ENCODE data around the gene AQP10. TPM values are rescaled to one million over a fixed set of nuclear protein-coding genes. Genes with fewer than 3 reads are reported as not detected.

Gene AQP10
- polyA plus RNA-seq, 1 donor (not counting 4 experiments of a cell fraction or from before 2014, with no cell fraction given), result 0.85 TPM

DNA sequence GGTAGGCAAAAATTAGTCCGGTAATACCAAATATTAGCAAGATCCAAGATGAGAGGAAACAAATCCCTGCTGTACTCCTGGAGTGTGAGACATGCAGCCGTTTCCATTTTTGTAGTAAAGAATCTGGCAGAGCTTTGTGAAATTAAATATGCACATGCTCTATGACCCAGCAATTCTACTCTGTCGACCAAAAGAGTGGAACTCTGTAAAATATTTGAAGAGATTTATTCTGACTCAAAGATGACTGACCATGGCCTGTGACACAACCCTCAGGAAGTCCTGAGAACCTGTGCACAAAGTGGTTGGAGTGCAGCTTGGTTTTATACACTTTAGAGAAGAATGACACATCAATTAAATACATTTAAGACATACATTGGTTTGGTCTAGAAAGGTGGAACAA, 32.2 kb upstream of the AQP10 start:
- no peak overlapping the region for H3K4me3 ChIP-seq (ENCODE audit: control insufficient read depth in 2 of 3, extremely low read depth in 1 of 3, insufficient read depth in 2 of 3, low read depth in 1 of 3, low read length in 3 of 3)
- TF ChIP-seq EZH2 (IDR thresholded peaks at IDR 0.05; ENCODE audit: low read length), result no peak
- TF ChIP-seq, protein P1, sequence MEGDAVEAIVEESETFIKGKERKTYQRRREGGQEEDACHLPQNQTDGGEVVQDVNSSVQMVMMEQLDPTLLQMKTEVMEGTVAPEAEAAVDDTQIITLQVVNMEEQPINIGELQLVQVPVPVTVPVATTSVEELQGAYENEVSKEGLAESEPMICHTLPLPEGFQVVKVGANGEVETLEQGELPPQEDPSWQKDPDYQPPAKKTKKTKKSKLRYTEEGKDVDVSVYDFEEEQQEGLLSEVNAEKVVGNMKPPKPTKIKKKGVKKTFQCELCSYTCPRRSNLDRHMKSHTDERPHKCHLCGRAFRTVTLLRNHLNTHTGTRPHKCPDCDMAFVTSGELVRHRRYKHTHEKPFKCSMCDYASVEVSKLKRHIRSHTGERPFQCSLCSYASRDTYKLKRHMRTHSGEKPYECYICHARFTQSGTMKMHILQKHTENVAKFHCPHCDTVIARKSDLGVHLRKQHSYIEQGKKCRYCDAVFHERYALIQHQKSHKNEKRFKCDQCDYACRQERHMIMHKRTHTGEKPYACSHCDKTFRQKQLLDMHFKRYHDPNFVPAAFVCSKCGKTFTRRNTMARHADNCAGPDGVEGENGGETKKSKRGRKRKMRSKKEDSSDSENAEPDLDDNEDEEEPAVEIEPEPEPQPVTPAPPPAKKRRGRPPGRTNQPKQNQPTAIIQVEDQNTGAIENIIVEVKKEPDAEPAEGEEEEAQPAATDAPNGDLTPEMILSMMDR (optimal IDR thresholded peaks at IDR 0.05 in 1 of 3, IDR thresholded peaks at IDR 0.05 in 1 of 3, conservative IDR thresholded peaks at IDR 0.05 in 1 of 3; ENCODE audit: extremely low read depth in 1 of 3, insufficient read depth in 2 of 3, low read length in 3 of 3), result no peak
- H3K79me2 ChIP-seq (ENCODE audit: control insufficient read depth, insufficient read depth, low read length), result no peaks in the 10 kb centered on the region
- H4K20me1 ChIP-seq (ENCODE audit: control insufficient read depth, extremely low read depth, insufficient read depth, low read length), result no peaks in the 10 kb centered on the region
- FAIRE-seq (no peak), DNase-seq (ENCODE audit: low read depth, low spot score) (no peak)
- no peaks in the 10 kb centered on the region for H3K9me1 ChIP-seq (ENCODE audit: control insufficient read depth, extremely low read depth, insufficient read depth, low read length)
- dilution Hi-C loops (cut with MboI; ENCODE audit: extremely low pct_ligation_motif_present, low sequenced_read_pairs), result no loop called here
- no peaks in the 10 kb centered on the region for H3K4me1 ChIP-seq (ENCODE audit: control insufficient read depth, extremely low read depth, insufficient read depth, low read length)
- H2AFZ ChIP-seq (ENCODE audit: control insufficient read depth, low read length), result no peak overlapping the region
- no peaks in the 10 kb centered on the region for H3K9me3 ChIP-seq (ENCODE audit: control insufficient read depth, low read depth, low read length)
- no peak overlapping the region for H3K4me2 ChIP-seq (ENCODE audit: control insufficient read depth, extremely low read depth, insufficient read depth, low read depth, low read length)
- H3K9ac ChIP-seq (ENCODE audit: control insufficient read depth, extremely low read depth, insufficient read depth, low read length), result no peak overlapping the region
- H3K27me3 ChIP-seq (ENCODE audit: control insufficient read depth, extremely low read depth, insufficient read depth, low read length), result no peaks in the 10 kb centered on the region
- no peaks in the 10 kb centered on the region for H3K36me3 ChIP-seq (ENCODE audit: control insufficient read depth in 2 of 2, extremely low read depth in 1 of 2, insufficient read depth in 2 of 2, low read length in 2 of 2)
- no peak overlapping the region for H3K27ac ChIP-seq (ENCODE audit: control insufficient read depth, insufficient read depth, low read length)

GRCh38 chr1:154290921-154291320, 30.0 kb upstream of the AQP10 start:
- Histone ChIP-seq H3K4me3 (ENCODE audit: control insufficient read depth in 2 of 3, extremely low read depth in 1 of 3, insufficient read depth in 2 of 3, low read depth in 1 of 3, low read length in 3 of 3) (no peak overlapping the region), H3K79me2 (ENCODE audit: control insufficient read depth, insufficient read depth, low read length) (no peaks in the 10 kb centered on the region), H3K36me3 (ENCODE audit: control insufficient read depth in 2 of 2, extremely low read depth in 1 of 2, insufficient read depth in 2 of 2, low read length in 2 of 2) (no peaks in the 10 kb centered on the region), H3K9ac (ENCODE audit: control insufficient read depth, extremely low read depth, insufficient read depth, low read length) (no peak overlapping the region), H3K9me1 (ENCODE audit: control insufficient read depth, extremely low read depth, insufficient read depth, low read length) (no peaks in the 10 kb centered on the region), H4K20me1 (ENCODE audit: control insufficient read depth, extremely low read depth, insufficient read depth, low read length) (no peaks in the 10 kb centered on the region), H3K4me2 (ENCODE audit: control insufficient read depth, extremely low read depth, insufficient read depth, low read depth, low read length) (no peak overlapping the region), H3K9me3 (ENCODE audit: control insufficient read depth, low read depth, low read length) (no peaks in the 10 kb centered on the region), H2AFZ (ENCODE audit: control insufficient read depth, low read length) (no peak overlapping the region), H3K27ac (ENCODE audit: control insufficient read depth, insufficient read depth, low read length) (no peak overlapping the region), H3K27me3 (ENCODE audit: control insufficient read depth, extremely low read depth, insufficient read depth, low read length) (no peaks in the 10 kb centered on the region), H3K4me1 (ENCODE audit: control insufficient read depth, extremely low read depth, insufficient read depth, low read length) (no peaks in the 10 kb centered on the region)
- no peak for TF ChIP-seq EZH2 (IDR thresholded peaks at IDR 0.05; ENCODE audit: low read length)
- TF ChIP-seq, protein P1 (optimal IDR thresholded peaks at IDR 0.05 in 1 of 3, IDR thresholded peaks at IDR 0.05 in 1 of 3, conservative IDR thresholded peaks at IDR 0.05 in 1 of 3; ENCODE audit: extremely low read depth in 1 of 3, insufficient read depth in 2 of 3, low read length in 3 of 3), result no peak
- DNase-seq (ENCODE audit: low read depth, low spot score), result no peak
- dilution Hi-C loops (cut with MboI; ENCODE audit: extremely low pct_ligation_motif_present, low sequenced_read_pairs), result no loop called here
- FAIRE-seq, result no peak

Measured in keratinocyte (primary cell).